Gastroesophageal sphincter (tissue), 3 donors: ENCODE measurements around the gene MICALL2.

ENCODE experiments used
- CTCF ChIP-seq, 4 experiments: fragments of 200-600 bp in 2 of 4; fragments of 450-650 bp in 2 of 4; sonication (generic) in 1 of 4; IDR thresholded peaks; one replicate each; pipeline ENCODE4 v1.5.1; 2017 to 2019; ENCODE audit warnings: antibody characterized with exemption in 4 of 4, mild to moderate bottlenecking in 2 of 4, moderate library complexity in 2 of 4
- POLR2A ChIP-seq, 2 donors: fragments of 450-650 bp; IDR thresholded peaks; one replicate each; pipeline ENCODE4 v1.6.1; 2017; ENCODE audit warnings: antibody characterized with exemption in 2 of 2, mild to moderate bottlenecking in 2 of 2, moderate library complexity in 1 of 2
- POLR2AphosphoS5 ChIP-seq: sonication (generic); formaldehyde crosslinking; IDR thresholded peaks from one replicate; pipeline ENCODE4 v1.6.1; 2017; ENCODE audit warnings: antibody characterized with exemption

GRCh38 chr7:1422512-1423263 lies 36.6 kb downstream of the MICALL2 start:
- TF ChIP-seq CTCF (IDR thresholded peaks at IDR 0.05) (no peak), POLR2A (IDR thresholded peaks at IDR 0.05) (no peak), POLR2AphosphoS5 (no peak)
